ENCODE results near the gene PPIB. TPM values are rescaled to one million over a fixed set of nuclear protein-coding genes. Genes with fewer than 3 reads are reported as not detected.

The PPIB gene
- polyA plus RNA-seq, 2 of the 4 experiments (the other 2 are of a cell fraction), result 676 to 807 TPM

GRCh38 chr15:64149893-64150578 is 12.8 kb downstream of the PPIB start:
- no peak for FAIRE-seq
- ChIA-PET CTCF (interaction anchor here (0.6 to 2.6 kb wide), 11 partner anchors 9 to 540 kb away, joined by 3 to 14 read pairs (median 5); partner anchors contain the start of gene SNX1), POLR2A (interaction anchor here (1.0 kb wide), 1 partner anchor 57 kb away, joined by 3 read pairs; the partner anchor contains the start of gene CIAO2A)
- H3K9me3 ChIP-seq, result no peaks in the 10 kb centered on the region
- no peak for DNase-seq (ENCODE audit: low read depth in 1 of 2, low spot score in 1 of 2)
- H3K4me1 ChIP-seq, result peaks cover 9% of the 10 kb centered on the region; the same call in 1 of the 3 replicates
- no peak overlapping the region for H3K27ac ChIP-seq
- ATAC-seq, result no peak
- no peak overlapping the region for H3K4me2 ChIP-seq
- WGBS (ENCODE audit: missing lambda C conversion rate), result 91% methylated on average over 9 of the region's 9 CpGs
- no peak overlapping the region for H3K4me3 ChIP-seq
- TF ChIP-seq FOXS1 (CRISPR knock-in tag; IDR thresholded peaks at IDR 0.05), result no peak
- TF ChIP-seq USF2 (IDR thresholded peaks at IDR 0.05), result no peak
- no peak for TF ChIP-seq POLR2A (IDR thresholded peaks at IDR 0.05; ENCODE audit: low read length)
- TF ChIP-seq CBX2 (IDR thresholded peaks at IDR 0.05; ENCODE audit: borderline replicate concordance, low read depth), result no peak
- TF ChIP-seq EP300 (IDR thresholded peaks at IDR 0.05), result no peak
- TF ChIP-seq GATA3 (IDR thresholded peaks at IDR 0.05; ENCODE audit: borderline replicate concordance), result no peak
- no peak for TF ChIP-seq CBX8 (IDR thresholded peaks at IDR 0.05)
- TF ChIP-seq MYC (IDR thresholded peaks at IDR 0.05; ENCODE audit: borderline replicate concordance, low read length), result no peak
- no peak for TF ChIP-seq HDAC2 (IDR thresholded peaks at IDR 0.05)
- no peak for TF ChIP-seq NPAS2 (CRISPR knock-in tag; IDR thresholded peaks at IDR 0.05; ENCODE audit: borderline replicate concordance)
- no peak for TF ChIP-seq REST (IDR thresholded peaks at IDR 0.05)
- no peak for TF ChIP-seq MAFK (IDR thresholded peaks at IDR 0.05; ENCODE audit: partially characterized antibody)
- TF ChIP-seq JUN (IDR thresholded peaks at IDR 0.05), result no peak
- no peak for TF ChIP-seq CHD2 (IDR thresholded peaks at IDR 0.05; ENCODE audit: low read length, partially characterized antibody)
- TF ChIP-seq RAD21 (conservative IDR thresholded peaks at IDR 0.05 in 1 of 2, IDR thresholded peaks at IDR 0.05 in 1 of 2), result no peak

GRCh38 chr15:64149424-64149823 is 13.4 kb downstream of the PPIB start:
- ChIA-PET POLR2A (no interaction called here), CTCF (interaction anchor here (0.6 to 2.6 kb wide), 7 partner anchors 9 to 539 kb away, joined by 3 to 14 read pairs (median 4); partner anchors contain the start of gene SNX1)
- Histone ChIP-seq H3K27ac (no peak overlapping the region), H3K4me1 (peaks cover 9% of the 10 kb centered on the region; the same call in 1 of the 3 replicates), H3K9me3 (no peaks in the 10 kb centered on the region), H3K4me3 (no peak overlapping the region), H3K4me2 (no peak overlapping the region)
- ATAC-seq (no peak), FAIRE-seq (no peak), DNase-seq (ENCODE audit: low read depth in 1 of 2, low spot score in 1 of 2) (peak in 1 of 2 experiments; percentile 61)
- no peak for TF ChIP-seq CHD4 (IDR thresholded peaks at IDR 0.05; ENCODE audit: borderline replicate concordance)
- TF ChIP-seq NFE2L2 (conservative IDR thresholded peaks at IDR 0.05; ENCODE audit: low read length), result no peak
- no peak for TF ChIP-seq PHF8 (IDR thresholded peaks at IDR 0.05; ENCODE audit: borderline replicate concordance, low read depth)
- TF ChIP-seq ZSCAN20 (CRISPR knock-in tag; IDR thresholded peaks at IDR 0.05), result no peak
- no peak for TF ChIP-seq HEYL (CRISPR knock-in tag; IDR thresholded peaks at IDR 0.05)
- peak; percentile 17; the same call in 2 of the 3 replicates for TF ChIP-seq CTCF (IDR thresholded peaks at IDR 0.05)
- no peak for TF ChIP-seq FOSL2 (IDR thresholded peaks at IDR 0.05)
- no peak for TF ChIP-seq FOSL2 (CRISPR knock-in tag; IDR thresholded peaks at IDR 0.05)
- peak in 1 of 2 experiments; percentile 23; a peak in 1 of 5 replicates for TF ChIP-seq RAD21 (conservative IDR thresholded peaks at IDR 0.05 in 1 of 2, IDR thresholded peaks at IDR 0.05 in 1 of 2)
- no peak for TF ChIP-seq JUN (IDR thresholded peaks at IDR 0.05)
- TF ChIP-seq KDM5A (IDR thresholded peaks at IDR 0.05), result no peak
- no peak for TF ChIP-seq FOXS1 (CRISPR knock-in tag; IDR thresholded peaks at IDR 0.05)
- no peak for TF ChIP-seq TP53 (CRISPR knock-in tag; IDR thresholded peaks at IDR 0.05)
- TF ChIP-seq SREBF2 (IDR thresholded peaks at IDR 0.05), result no peak
